ENCODE results near the gene LILRB3. TPM values are rescaled to one million over a fixed set of nuclear protein-coding genes. Genes with fewer than 3 reads are reported as not detected.

The LILRB3 gene
- total and polyA plus RNA-seq, 2 of the 4 experiments (the other 2 are of a cell fraction), result not detected

GRCh38 chr19:54179921-54180461 is 42.8 kb downstream of the LILRB3 start:
- in situ Hi-C loops (cut with MboI; ENCODE audit: low sequenced_read_pairs), result no loop called here
- Histone ChIP-seq H3K4me2 (ENCODE audit: low read depth, low read length) (no peak overlapping the region), H3K23ac (ENCODE audit: low read depth, low read length) (no peak overlapping the region), H3K9ac (ENCODE audit: low read depth, low read length) (no peak overlapping the region), H2AK5ac (ENCODE audit: low read depth, low read length) (no peak overlapping the region), H3K4ac (ENCODE audit: low read depth, low read length) (no peak overlapping the region; the same call in 1 of the 2 replicates), H3K18ac (ENCODE audit: low read depth, low read length) (no peak overlapping the region), H4K5ac (ENCODE audit: low read depth, low read length) (no peak overlapping the region), H3K4me1 (ENCODE audit: control insufficient read depth, insufficient read depth, low read length) (no peaks in the 10 kb centered on the region), H3K79me1 (ENCODE audit: low read depth in 1 of 2, low read length in 2 of 2) (peaks cover 4 to 16% of the 10 kb centered on the region in 2 experiments; a peak in 3 of 4 replicates), H2AK9ac (replicated peaks; ENCODE audit: low read depth, low read length, poor library complexity) (no peak overlapping the region), H3K36me3 (ENCODE audit: control insufficient read depth, insufficient read depth, low read length) (peaks cover 47% of the 10 kb centered on the region), H2BK20ac (ENCODE audit: low read depth, low read length) (no peak overlapping the region), H3K56ac (ENCODE audit: extremely low read depth, insufficient read depth, low read length) (no peak overlapping the region), H4K8ac (ENCODE audit: low read depth in 2 of 2, low read length in 2 of 2) (no peak overlapping the region), H3K4me3 (ENCODE audit: insufficient read depth, low read depth, low read length) (no peak overlapping the region), H3K14ac (replicated peaks; ENCODE audit: low read depth, low read length) (no peak overlapping the region), H2BK5ac (ENCODE audit: low read depth, low read length, poor library complexity, severe bottlenecking) (no peak overlapping the region), H2BK15ac (ENCODE audit: low read depth, low read length) (no peak overlapping the region), H3K9me3 (ENCODE audit: control insufficient read depth, insufficient read depth, low read length) (no peaks in the 10 kb centered on the region), H2AFZ (replicated peaks; ENCODE audit: low read length, poor library complexity) (no peak overlapping the region), H4K20me1 (ENCODE audit: insufficient read depth, low read length) (peaks cover 9% of the 10 kb centered on the region; the same call in 1 of the 2 replicates), H3K27me3 (ENCODE audit: control insufficient read depth, insufficient read depth, low read length) (no peaks in the 10 kb centered on the region), H2BK120ac (ENCODE audit: low read depth, low read length) (no peak overlapping the region), H4K91ac (ENCODE audit: insufficient read depth, low read depth, low read length) (no peak overlapping the region), H3K9me1 (ENCODE audit: insufficient read depth, low read length) (no peaks in the 10 kb centered on the region), H3K27ac (ENCODE audit: insufficient read depth, low read length) (no peak overlapping the region)
- TF ChIP-seq USF2 (IDR thresholded peaks at IDR 0.05; ENCODE audit: low read depth, low read length) (no peak), SMC3 (IDR thresholded peaks at IDR 0.05; ENCODE audit: low read depth, low read length) (peak; percentile 43; the same call in 1 of the 2 replicates), POLR2A (IDR thresholded peaks at IDR 0.05; ENCODE audit: low read depth, low read length) (no peak), CTCF (conservative IDR thresholded peaks at IDR 0.05; ENCODE audit: low read depth, low read length) (peak; percentile 48), RFX5 (IDR thresholded peaks at IDR 0.05; ENCODE audit: low read depth, low read length) (no peak), MAZ (IDR thresholded peaks at IDR 0.05; ENCODE audit: borderline replicate concordance, low read depth, low read length) (0 out of 2 replicates have a peak, but pooled peaks have one; percentile 4), RAD21 (IDR thresholded peaks at IDR 0.05; ENCODE audit: low read length) (peak; percentile 46), FOS (IDR thresholded peaks at IDR 0.05; ENCODE audit: low read depth, low read length) (no peak)
- POLR2A ChIA-PET (ENCODE audit: unreplicated experiment), result no interaction called here
- intact Hi-C loops (cut with micrococcal nuclease), result no loop called here
- DNase-seq, result peak; percentile 60
- WGBS, 2 experiments (ENCODE audit: extremely low coverage in 2 of 2, insufficient read length in 1 of 2), result 38% methylated on average over 4 of the region's 10 CpGs; no CpG with 5 or more reads in 1 of the 2 experiments
- dilution Hi-C loops (cut with HindIII; ENCODE audit: low sequenced_read_pairs, unreplicated experiment), result no loop called here
- ATAC-seq (ENCODE audit: low read depth), result peak; percentile 91
- TSS peak; percentile 45 for BruUV-seq (replicated peaks)
- CTCF ChIA-PET, result interaction anchor here (1.1 kb wide), 1 partner anchor 8 kb away, joined by 3 read pairs; no protein-coding TSS in a partner anchor
